LNCAP (cell line): Measurements from ENCODE around the gene C11orf97.

Experiments used
- TF ChIP-seq, protein P1 (sequence below): fragments of 450-650 bp; IDR thresholded peaks from 2 replicates; pipeline ENCODE4 v1.5.1; 2017; ENCODE audit warnings: mild to moderate bottlenecking

Gene C11orf97

GRCh38 chr11:94511932-94512781 is at the start of gene C11orf97:
Gene C11orf97 (plus strand): TSS chr11:94512461. CDS start chr11:94512529, 68 bp downstream.
- TF ChIP-seq, protein P1, sequence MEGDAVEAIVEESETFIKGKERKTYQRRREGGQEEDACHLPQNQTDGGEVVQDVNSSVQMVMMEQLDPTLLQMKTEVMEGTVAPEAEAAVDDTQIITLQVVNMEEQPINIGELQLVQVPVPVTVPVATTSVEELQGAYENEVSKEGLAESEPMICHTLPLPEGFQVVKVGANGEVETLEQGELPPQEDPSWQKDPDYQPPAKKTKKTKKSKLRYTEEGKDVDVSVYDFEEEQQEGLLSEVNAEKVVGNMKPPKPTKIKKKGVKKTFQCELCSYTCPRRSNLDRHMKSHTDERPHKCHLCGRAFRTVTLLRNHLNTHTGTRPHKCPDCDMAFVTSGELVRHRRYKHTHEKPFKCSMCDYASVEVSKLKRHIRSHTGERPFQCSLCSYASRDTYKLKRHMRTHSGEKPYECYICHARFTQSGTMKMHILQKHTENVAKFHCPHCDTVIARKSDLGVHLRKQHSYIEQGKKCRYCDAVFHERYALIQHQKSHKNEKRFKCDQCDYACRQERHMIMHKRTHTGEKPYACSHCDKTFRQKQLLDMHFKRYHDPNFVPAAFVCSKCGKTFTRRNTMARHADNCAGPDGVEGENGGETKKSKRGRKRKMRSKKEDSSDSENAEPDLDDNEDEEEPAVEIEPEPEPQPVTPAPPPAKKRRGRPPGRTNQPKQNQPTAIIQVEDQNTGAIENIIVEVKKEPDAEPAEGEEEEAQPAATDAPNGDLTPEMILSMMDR: no peak

- TF ChIP-seq, protein P1: no peak
Measured at GRCh38 chr11:94469416-94469815, 42.8 kb upstream of the C11orf97 start.

DNA sequence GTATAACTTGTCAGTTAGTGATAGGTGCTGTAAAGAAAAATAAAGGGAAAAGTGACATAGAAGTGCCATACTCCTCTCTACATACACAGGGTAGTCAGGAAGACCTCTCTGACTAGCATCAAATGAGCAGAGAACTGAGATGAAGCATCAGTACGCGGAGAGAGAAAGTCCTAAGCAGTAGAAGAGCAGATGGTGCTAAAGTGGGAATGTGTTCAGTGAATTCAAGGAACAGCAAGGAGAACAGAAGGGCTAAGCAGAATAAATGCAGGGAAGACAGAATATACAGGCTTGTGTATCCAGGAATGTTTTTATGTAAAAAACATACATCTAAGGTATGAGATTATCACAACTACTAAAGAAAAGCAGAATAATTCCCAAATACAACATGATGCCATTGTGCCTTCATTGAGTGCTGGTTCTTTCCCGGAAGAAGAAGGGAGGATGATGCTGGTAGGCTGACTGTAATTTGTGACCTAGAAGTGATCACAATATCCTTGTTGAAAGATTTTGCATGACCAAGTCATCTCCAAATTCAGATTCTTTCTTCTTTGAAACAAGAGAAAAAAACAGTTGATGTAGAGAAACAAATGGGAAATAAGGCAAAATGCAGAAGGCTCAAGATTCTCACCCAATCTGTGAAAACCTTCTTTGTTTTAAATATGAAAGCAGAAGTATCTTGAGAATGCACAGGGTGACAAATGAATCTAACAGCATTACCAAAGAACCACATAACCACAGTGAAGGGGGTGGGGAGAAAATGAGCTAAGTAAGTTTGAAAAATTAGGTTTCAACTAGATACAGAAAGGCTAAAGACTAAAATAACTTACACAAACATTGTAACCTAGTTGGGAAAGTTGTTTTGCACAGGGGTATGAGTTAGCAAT is 39.1 kb upstream of the C11orf97 start:
- TF ChIP-seq, protein P1: no peak

DNA sequence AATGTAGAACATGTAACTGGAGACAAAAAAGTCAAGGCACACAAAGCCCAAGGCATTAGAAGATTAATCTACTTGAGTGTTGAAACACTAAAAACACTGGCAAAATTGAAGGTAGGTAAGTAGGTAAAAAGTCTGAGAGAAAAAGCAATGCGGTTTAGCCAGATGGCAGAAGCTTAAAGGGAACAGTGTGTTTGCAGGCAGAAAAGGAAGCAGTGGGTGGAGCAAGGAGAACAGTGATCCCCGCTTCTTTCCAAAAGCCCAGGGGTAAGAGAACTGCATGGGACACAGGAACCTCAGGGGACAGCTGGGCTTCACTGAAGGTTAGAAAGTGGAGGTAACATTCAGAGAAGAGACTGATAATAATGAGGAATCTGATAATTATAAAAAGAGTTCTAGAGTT is 34.6 kb upstream of the C11orf97 start:
- TF ChIP-seq, protein P1: no peak

GRCh38 chr11:94481342-94481741 is 30.9 kb upstream of the C11orf97 start:
- TF ChIP-seq, protein P1: no peak

DNA sequence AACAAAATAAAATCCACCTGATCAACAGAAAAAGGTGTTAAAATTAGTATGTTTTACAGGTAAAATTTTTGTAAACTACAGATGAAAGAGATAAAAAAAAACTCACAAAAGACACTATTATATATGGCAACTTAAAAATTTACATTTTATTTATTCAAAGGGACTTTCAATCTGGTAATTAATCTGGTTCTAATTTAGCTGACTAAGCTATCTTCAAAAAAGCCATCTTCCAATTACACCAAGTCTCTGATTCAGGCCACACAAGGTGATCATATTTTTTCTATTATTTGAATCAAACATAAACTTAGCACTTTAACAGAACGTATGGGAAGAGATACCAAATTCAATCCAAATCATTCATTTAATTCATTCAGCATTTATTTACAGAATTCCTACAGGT is 26.2 kb upstream of the C11orf97 start:
- TF ChIP-seq, protein P1: no peak

- TF ChIP-seq, protein P1: no peak
Measured at GRCh38 chr11:94493281-94494125, 18.8 kb upstream of the C11orf97 start, which contains the start of the genes ANKRD49 and MRE11. Gene ANKRD49 (plus strand): TSS chr11:94493984. CDS start chr11:94496694, 2,710 bp downstream. Gene MRE11 (minus strand): TSS chr11:94493844. CDS start chr11:94492801, 1,043 bp downstream.
